ENCODE results near the gene RELN. TPM values are rescaled to one million over a fixed set of nuclear protein-coding genes. Genes with fewer than 3 reads are reported as not detected.

Gene RELN
- total RNA-seq, 4 donors from 2014 or later: 0.02 to 0.73 (median 0.39) TPM; not detected in 1

DNA sequence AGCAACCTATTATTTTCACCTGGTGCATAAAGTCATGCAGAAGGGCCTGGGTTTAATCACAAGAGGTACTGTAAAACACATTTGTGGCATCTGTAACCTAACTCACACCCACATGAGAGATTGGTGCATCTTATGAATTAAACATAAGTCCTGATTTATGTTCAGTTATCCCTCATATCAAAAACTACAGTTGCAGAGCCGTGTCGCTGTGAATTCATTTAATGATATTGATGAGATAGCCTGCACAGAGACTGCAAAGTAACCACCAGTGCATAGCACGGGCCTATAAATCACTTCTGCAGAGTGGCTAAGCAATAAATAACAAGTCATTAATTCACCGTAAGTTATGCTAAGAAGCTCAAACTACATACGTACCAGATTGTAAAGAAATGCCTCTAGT lies 178.2 kb downstream of the RELN start:
- Histone ChIP-seq H3K9me3 (no peaks in the 10 kb centered on the region), H3K27ac (no peak overlapping the region), H3K36me3 (no peaks in the 10 kb centered on the region), H3K4me3 (no peak overlapping the region), H3K27me3 (no peaks in the 10 kb centered on the region), H3K4me1 (no peaks in the 10 kb centered on the region)
- DNase-seq (no peak), ATAC-seq (no peak)
- intact Hi-C loops (cut with DNase I; ENCODE audit: low total_unique reads) (no loop called here), in situ Hi-C loops (cut with MboI; ENCODE audit: low sequenced_read_pairs in 4 of 4) (no loop called here)
- no peak for TF ChIP-seq POLR2A (IDR thresholded peaks at IDR 0.05)
- TF ChIP-seq, protein P1, sequence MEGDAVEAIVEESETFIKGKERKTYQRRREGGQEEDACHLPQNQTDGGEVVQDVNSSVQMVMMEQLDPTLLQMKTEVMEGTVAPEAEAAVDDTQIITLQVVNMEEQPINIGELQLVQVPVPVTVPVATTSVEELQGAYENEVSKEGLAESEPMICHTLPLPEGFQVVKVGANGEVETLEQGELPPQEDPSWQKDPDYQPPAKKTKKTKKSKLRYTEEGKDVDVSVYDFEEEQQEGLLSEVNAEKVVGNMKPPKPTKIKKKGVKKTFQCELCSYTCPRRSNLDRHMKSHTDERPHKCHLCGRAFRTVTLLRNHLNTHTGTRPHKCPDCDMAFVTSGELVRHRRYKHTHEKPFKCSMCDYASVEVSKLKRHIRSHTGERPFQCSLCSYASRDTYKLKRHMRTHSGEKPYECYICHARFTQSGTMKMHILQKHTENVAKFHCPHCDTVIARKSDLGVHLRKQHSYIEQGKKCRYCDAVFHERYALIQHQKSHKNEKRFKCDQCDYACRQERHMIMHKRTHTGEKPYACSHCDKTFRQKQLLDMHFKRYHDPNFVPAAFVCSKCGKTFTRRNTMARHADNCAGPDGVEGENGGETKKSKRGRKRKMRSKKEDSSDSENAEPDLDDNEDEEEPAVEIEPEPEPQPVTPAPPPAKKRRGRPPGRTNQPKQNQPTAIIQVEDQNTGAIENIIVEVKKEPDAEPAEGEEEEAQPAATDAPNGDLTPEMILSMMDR (IDR thresholded peaks at IDR 0.05 in 4 of 5, conservative IDR thresholded peaks at IDR 0.05 in 1 of 5): no peak

DNA sequence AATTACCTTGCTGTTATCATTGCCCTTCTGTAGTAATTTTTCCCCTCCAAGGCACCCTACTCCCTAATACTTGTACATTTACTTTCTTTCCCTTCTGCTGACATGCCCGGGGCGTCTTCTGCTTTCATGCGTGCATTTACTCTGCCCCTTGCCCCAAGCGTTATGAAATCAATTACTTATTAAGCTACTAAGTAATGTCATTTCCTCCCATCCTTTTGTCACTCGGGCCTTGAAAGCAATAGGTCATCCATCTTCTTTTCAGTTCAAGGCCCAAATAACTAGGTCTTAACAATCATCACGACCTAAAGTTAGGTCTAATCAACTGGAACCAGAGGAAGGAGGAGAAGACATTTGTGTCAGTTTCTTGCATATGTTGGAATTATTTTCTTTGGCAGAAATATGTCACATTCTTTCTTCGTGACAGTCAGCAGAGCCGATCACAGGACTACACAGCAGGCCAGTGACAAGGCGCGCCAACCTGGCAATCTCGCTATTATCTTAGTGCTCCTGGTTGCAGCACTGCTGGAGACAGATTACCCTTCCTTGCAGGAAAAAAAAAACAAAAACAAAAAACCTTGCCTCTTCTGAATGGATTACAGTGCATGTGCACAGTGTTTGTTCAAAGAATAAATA lies 179.2 kb downstream of the RELN start:
- intact Hi-C loops (cut with DNase I; ENCODE audit: low total_unique reads): no loop called here
- no peaks in the 10 kb centered on the region for H3K27me3 ChIP-seq
- in situ Hi-C loops (cut with MboI; ENCODE audit: low sequenced_read_pairs in 4 of 4): no loop called here
- ATAC-seq (no peak), DNase-seq (no peak)
- no peaks in the 10 kb centered on the region for H3K36me3 ChIP-seq
- H3K4me1 ChIP-seq: no peaks in the 10 kb centered on the region
- no peak overlapping the region for H3K4me3 ChIP-seq
- no peaks in the 10 kb centered on the region for H3K9me3 ChIP-seq
- TF ChIP-seq, protein P1 (IDR thresholded peaks at IDR 0.05 in 4 of 5, conservative IDR thresholded peaks at IDR 0.05 in 1 of 5): no peak
- no peak for TF ChIP-seq POLR2A (IDR thresholded peaks at IDR 0.05)
- H3K27ac ChIP-seq: no peak overlapping the region

DNA sequence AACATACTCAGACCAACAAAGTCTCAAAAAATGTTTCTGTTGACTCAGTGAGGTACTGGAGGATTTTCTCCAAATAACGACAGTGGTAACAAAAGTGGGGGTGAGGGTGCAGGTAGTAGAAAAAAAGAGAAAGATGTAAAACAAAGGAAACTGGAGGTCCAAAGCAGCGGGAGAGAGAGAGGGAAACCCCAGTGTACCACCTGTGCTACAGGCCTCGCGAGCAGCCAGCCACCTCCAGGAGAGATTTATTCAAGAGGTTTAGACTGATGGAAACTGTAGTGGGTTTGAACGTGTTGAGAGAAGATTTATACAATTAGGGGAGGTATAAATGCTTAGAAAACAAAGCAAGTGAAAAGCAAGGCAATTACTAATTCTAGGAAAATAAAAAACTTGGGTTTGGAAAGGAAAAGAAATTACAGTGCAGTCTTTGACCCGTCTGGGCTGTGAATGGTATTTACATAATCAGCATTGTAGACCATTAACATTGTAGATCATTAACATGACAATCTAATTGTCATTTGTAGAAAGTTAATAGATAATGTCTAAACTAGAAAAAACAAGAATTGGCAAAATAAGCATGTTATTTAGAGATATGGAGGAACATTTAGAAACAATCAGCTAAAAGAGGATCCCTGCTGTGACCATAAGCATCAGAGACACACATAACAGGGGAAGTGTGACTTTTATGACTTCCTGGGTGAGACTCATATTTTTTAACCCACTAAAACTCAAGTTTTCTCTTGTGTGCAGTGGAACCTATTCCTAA lies 180.0 kb downstream of the RELN start:
- Histone ChIP-seq H3K36me3 (no peaks in the 10 kb centered on the region), H3K27me3 (no peaks in the 10 kb centered on the region), H3K27ac (no peak overlapping the region), H3K4me3 (no peak overlapping the region), H3K4me1 (no peaks in the 10 kb centered on the region), H3K9me3 (no peaks in the 10 kb centered on the region)
- no peak for TF ChIP-seq POLR2A (IDR thresholded peaks at IDR 0.05)
- TF ChIP-seq, protein P1 (IDR thresholded peaks at IDR 0.05 in 4 of 5, conservative IDR thresholded peaks at IDR 0.05 in 1 of 5): no peak
- in situ Hi-C loops (cut with MboI; ENCODE audit: low sequenced_read_pairs in 4 of 4) (no loop called here), intact Hi-C loops (cut with DNase I; ENCODE audit: low total_unique reads) (no loop called here)
- no peak for ATAC-seq
- no peak for DNase-seq

DNA sequence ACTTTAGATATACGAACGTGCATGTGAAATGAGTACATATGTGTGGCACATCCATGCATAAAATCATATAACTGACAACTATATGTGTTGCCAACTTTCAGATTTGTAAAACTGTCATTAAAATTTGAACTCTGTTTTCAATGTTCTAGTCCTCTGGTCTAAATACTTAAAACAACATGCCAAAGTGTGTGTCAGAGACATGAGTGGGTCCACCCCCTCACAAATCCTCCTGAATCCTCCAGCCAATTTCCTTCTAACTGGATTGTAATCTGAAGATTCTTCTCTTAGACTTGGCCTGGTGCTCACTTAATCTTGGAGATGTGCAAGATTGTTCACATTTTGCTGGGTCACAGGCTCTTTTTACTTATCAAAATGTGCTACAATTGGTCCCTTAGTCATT lies 184.1 kb downstream of the RELN start:
- ATAC-seq (no peak), DNase-seq (no peak)
- intact Hi-C loops (cut with DNase I; ENCODE audit: low total_unique reads) (no loop called here), in situ Hi-C loops (cut with MboI; ENCODE audit: low sequenced_read_pairs in 4 of 4) (no loop called here)
- H3K4me3 ChIP-seq: no peak overlapping the region
- no peaks in the 10 kb centered on the region for H3K36me3 ChIP-seq
- H3K9me3 ChIP-seq: no peaks in the 10 kb centered on the region
- TF ChIP-seq POLR2A (IDR thresholded peaks at IDR 0.05): no peak
- TF ChIP-seq, protein P1 (IDR thresholded peaks at IDR 0.05 in 4 of 5, conservative IDR thresholded peaks at IDR 0.05 in 1 of 5): no peak
- H3K27me3 ChIP-seq: no peaks in the 10 kb centered on the region
- no peak overlapping the region for H3K27ac ChIP-seq
- H3K4me1 ChIP-seq: no peaks in the 10 kb centered on the region

All from gastrocnemius medialis (tissue), 4 donors.